Activated CD8-positive, alpha-beta memory T cell treated with anti-CD3 and anti-CD28 coated beads, Interleukin-2, amount 50 U/mL, for 24 hours (primary cell): Measurements from ENCODE around the gene RSAD2.
"Not testable (repeated sequence)": the region's sequence is repeated elsewhere in the genome, so short reads cannot be mapped to it uniquely, and the experiment has no call there.

Experiments
- DNase-seq: peaks from one replicate; pipeline ENCODE4 v3.0.0-alpha.2; 2020; ENCODE audit errors: extremely low read depth

The RSAD2 gene

GRCh38 chr2:6926071-6926732, 48.6 kb downstream of the RSAD2 start:
- DNase-seq, result no peak

- DNase-seq, result no peak
Observed at GRCh38 chr2:6927186-6927585, 49.6 kb downstream of the RSAD2 start.

- DNase-seq, result no peak
Observed at GRCh38 chr2:6927753-6928152, 50.2 kb downstream of the RSAD2 start.

- no peak for DNase-seq
Observed at GRCh38 chr2:6928452-6928851, 50.9 kb downstream of the RSAD2 start.

GRCh38 chr2:6929196-6929819, 51.7 kb downstream of the RSAD2 start:
- no peak for DNase-seq

GRCh38 chr2:6930923-6931647, 53.5 kb downstream of the RSAD2 start:
- no peak for DNase-seq

GRCh38 chr2:6931753-6932152, 54.2 kb downstream of the RSAD2 start:
- DNase-seq, result no peak

GRCh38 chr2:6932206-6932605, 54.6 kb downstream of the RSAD2 start:
- DNase-seq, result no peak

GRCh38 chr2:6932828-6933227, 55.3 kb downstream of the RSAD2 start:
- DNase-seq, result no peak

- no peak for DNase-seq
Observed at GRCh38 chr2:6933911-6934310, 56.3 kb downstream of the RSAD2 start.

- no peak for DNase-seq
Observed at GRCh38 chr2:6934345-6934744, 56.8 kb downstream of the RSAD2 start.

GRCh38 chr2:6934758-6935651, 57.4 kb downstream of the RSAD2 start:
- DNase-seq, result no peak

- DNase-seq, result not testable (repeated sequence)
Observed at GRCh38 chr2:6935652-6936020, 58.1 kb downstream of the RSAD2 start.

- DNase-seq, result no peak
Observed at GRCh38 chr2:6937157-6937556, 59.6 kb downstream of the RSAD2 start.

GRCh38 chr2:6937582-6937981, 60.0 kb downstream of the RSAD2 start:
- no peak for DNase-seq

- no peak for DNase-seq
Observed at GRCh38 chr2:6939071-6939470, 61.5 kb downstream of the RSAD2 start.

- DNase-seq, result no peak
Observed at GRCh38 chr2:6940820-6941219, 63.2 kb downstream of the RSAD2 start.

GRCh38 chr2:6941299-6942046, 63.9 kb downstream of the RSAD2 start:
- DNase-seq, result no peak

GRCh38 chr2:6942848-6943247, 65.3 kb downstream of the RSAD2 start:
- DNase-seq, result no peak

- no peak for DNase-seq
Observed at GRCh38 chr2:6943523-6943922, 65.9 kb downstream of the RSAD2 start.

GRCh38 chr2:6943971-6944370, 66.4 kb downstream of the RSAD2 start:
- DNase-seq, result no peak
